OCI-LY3 (cell line): ENCODE measurements around the gene CXorf38.

Experiments
- EZH2phosphoT487 ChIP-seq: fragments of 200-600 bp; shearing (Covaris generic); IDR thresholded peaks from 2 replicates; pipeline ENCODE4 v1.6.1; 2018; ENCODE audit warnings: antibody characterized with exemption, mixed run types, low read depth
- TF ChIP-seq, protein P1 (sequence below): fragments of 200-600, 300-600 bp; sonication (generic); IDR thresholded peaks from 2 replicates; pipeline ENCODE4 v1.5.1; 2014; ENCODE audit warnings: antibody characterized with exemption, low read length, low read depth

DNA sequence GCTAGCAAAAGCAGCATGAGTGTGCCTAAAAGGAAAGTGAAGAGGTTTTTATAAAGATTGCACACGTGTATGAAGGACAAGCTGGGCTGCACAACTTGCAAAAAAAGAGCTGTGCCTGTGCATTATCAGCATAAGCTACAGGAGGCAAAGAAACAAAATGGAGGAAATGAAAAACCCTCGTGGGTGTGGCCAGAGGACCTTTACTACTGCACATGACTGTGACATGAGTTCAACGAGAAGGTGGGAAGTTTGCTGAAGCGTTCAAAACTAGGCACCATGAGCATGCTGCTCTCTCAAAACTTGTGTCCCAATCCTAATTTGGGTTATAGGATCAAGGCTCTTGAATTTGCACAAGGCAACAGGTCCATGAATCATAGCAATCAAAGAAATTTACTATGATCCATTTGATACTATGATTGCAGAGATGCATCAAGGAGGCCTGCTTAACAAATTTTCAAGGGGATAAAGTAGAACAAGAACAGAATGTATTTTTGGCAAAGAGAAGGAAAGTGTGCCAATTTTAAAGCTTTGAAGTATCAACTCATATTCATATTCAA is 38.1 kb upstream of the CXorf38 start:
- TF ChIP-seq, protein P1, sequence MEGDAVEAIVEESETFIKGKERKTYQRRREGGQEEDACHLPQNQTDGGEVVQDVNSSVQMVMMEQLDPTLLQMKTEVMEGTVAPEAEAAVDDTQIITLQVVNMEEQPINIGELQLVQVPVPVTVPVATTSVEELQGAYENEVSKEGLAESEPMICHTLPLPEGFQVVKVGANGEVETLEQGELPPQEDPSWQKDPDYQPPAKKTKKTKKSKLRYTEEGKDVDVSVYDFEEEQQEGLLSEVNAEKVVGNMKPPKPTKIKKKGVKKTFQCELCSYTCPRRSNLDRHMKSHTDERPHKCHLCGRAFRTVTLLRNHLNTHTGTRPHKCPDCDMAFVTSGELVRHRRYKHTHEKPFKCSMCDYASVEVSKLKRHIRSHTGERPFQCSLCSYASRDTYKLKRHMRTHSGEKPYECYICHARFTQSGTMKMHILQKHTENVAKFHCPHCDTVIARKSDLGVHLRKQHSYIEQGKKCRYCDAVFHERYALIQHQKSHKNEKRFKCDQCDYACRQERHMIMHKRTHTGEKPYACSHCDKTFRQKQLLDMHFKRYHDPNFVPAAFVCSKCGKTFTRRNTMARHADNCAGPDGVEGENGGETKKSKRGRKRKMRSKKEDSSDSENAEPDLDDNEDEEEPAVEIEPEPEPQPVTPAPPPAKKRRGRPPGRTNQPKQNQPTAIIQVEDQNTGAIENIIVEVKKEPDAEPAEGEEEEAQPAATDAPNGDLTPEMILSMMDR: no peak
- no peak for TF ChIP-seq EZH2phosphoT487
